SH-SY5Y (cell line): ENCODE measurements around the gene SCYGR3.

Experiments used
- GATA2 ChIP-seq: IDR thresholded peaks from 2 replicates; pipeline ENCODE4 v1.6.1; 2011; ENCODE audit warnings: mild to moderate bottlenecking, low read depth, low read length
- GATA3 ChIP-seq: IDR thresholded peaks from 2 replicates; pipeline ENCODE4 v1.6.1; 2011; ENCODE audit warnings: low read depth, mild to moderate bottlenecking, low read length, moderate library complexity

GRCh38 chr2:227612546-227613271, 1.9 kb downstream of the SCYGR3 start:
- TF ChIP-seq GATA2: no peak
- no peak for TF ChIP-seq GATA3
